Osteoblast (primary cell): ENCODE measurements around the gene MSMO1. TPM values are rescaled to one million over a fixed set of nuclear protein-coding genes. Genes with fewer than 3 reads are reported as not detected.
"Not testable (repeated sequence)": the region's sequence is repeated elsewhere in the genome, so short reads cannot be mapped to it uniquely, and the experiment has no call there.

Source experiments
- DNase-seq: peaks from one replicate; pipeline ENCODE4 v3.0.0; 2011; ENCODE audit warnings: low spot score, mixed read lengths; ENCODE audit not compliant: insufficient read length; ENCODE audit errors: missing footprints
- H2AFZ ChIP-seq: 2 replicates; pipeline ENCODE4 v1.6.0; 2011; ENCODE audit warnings: mild to moderate bottlenecking, low read length
- H3K27ac ChIP-seq: 2 replicates; pipeline ENCODE4 v1.5.1; 2011; ENCODE audit warnings: mild to moderate bottlenecking, low read depth, low read length, moderate library complexity
- H3K27me3 ChIP-seq: 2 replicates; pipeline ENCODE4 v1.6.0; 2012; ENCODE audit warnings: mild to moderate bottlenecking, control low read depth, inconsistent platforms, low read length, moderate library complexity; ENCODE audit not compliant: insufficient read depth
- H3K36me3 ChIP-seq: 2 replicates; pipeline ENCODE4 v1.5.1; 2011; ENCODE audit warnings: mild to moderate bottlenecking, low read length, control low read depth, moderate library complexity; ENCODE audit not compliant: insufficient read depth
- H3K4me1 ChIP-seq: 2 replicates; pipeline ENCODE4 v1.5.1; 2011; ENCODE audit warnings: mild to moderate bottlenecking, low read length, control low read depth, moderate library complexity; ENCODE audit not compliant: insufficient read depth
- H3K4me2 ChIP-seq: 2 replicates; pipeline ENCODE4 v1.6.0; 2011; ENCODE audit warnings: mild to moderate bottlenecking, low read length; ENCODE audit not compliant: insufficient read depth
- H3K4me3 ChIP-seq: fragments of 200-600 bp; sonication (generic); 3 replicates; pipeline ENCODE4 v1.5.1; 2012; ENCODE audit warnings: mild to moderate bottlenecking, low read length, inconsistent platforms; ENCODE audit not compliant: insufficient read depth
- H3K79me2 ChIP-seq: 2 replicates; pipeline ENCODE4 v1.6.0; 2012; ENCODE audit warnings: mild to moderate bottlenecking, low read length, control low read depth, inconsistent platforms; ENCODE audit not compliant: insufficient read depth
- H3K9me3 ChIP-seq: 2 replicates; pipeline ENCODE4 v1.5.1; 2011; ENCODE audit warnings: low read depth, low read length, control low read depth
- H4K20me1 ChIP-seq: 2 replicates; pipeline ENCODE4 v1.6.0; 2012; ENCODE audit warnings: mild to moderate bottlenecking, low read length, control low read depth; ENCODE audit not compliant: insufficient read depth
- CTCF ChIP-seq: IDR thresholded peaks from 2 replicates; pipeline ENCODE4 v1.5.1; 2011; ENCODE audit warnings: mild to moderate bottlenecking, low read depth, low read length, moderate library complexity; ENCODE audit errors: extremely low read depth
- total RNA-seq: library from RNA; depleted of rRNA; stranded (reverse); fragments of >200 nt; gene quantifications from 2 replicates; pipeline ENCODE4 v1.2.3, GENCODE V29; 2012

The MSMO1 gene
- 238 and 290 TPM in 2 replicates for total RNA-seq

GRCh38 chr4:165327211-165328100 is at the start of gene MSMO1:
Gene MSMO1 (plus strand): TSS chr4:165327669. CDS start chr4:165333371, 5,702 bp downstream.
- Histone ChIP-seq H3K79me2 (peaks cover 50% of the 10 kb centered on the region), H3K9me3 (no peaks in the 10 kb centered on the region), H3K4me2 (peak within 1 kb of the TSS; percentile 95), H2AFZ (peak within 1 kb of the TSS; percentile 92), H3K27me3 (no peaks in the 10 kb centered on the region), H3K4me1 (peaks cover 25% of the 10 kb centered on the region), H3K36me3 (no peaks in the 10 kb centered on the region), H4K20me1 (peaks cover 5% of the 10 kb centered on the region), H3K4me3 (peak within 1 kb of the TSS; percentile 96), H3K27ac (peak within 1 kb of the TSS; percentile 93)
- peak; percentile 97 for DNase-seq
- TF ChIP-seq CTCF, result no peak

- H3K27me3 ChIP-seq, DNase-seq: not testable (repeated sequence)
Measured at GRCh38 chr4:165279531-165279930, 47.9 kb upstream of the MSMO1 start.

GRCh38 chr4:165284697-165285096 is 42.8 kb upstream of the MSMO1 start:
- H3K27ac ChIP-seq, H3K79me2 ChIP-seq, H3K4me3 ChIP-seq, H2AFZ ChIP-seq, H3K27me3 ChIP-seq, H3K9me3 ChIP-seq, H4K20me1 ChIP-seq, H3K36me3 ChIP-seq, H3K4me2 ChIP-seq, DNase-seq: not testable (repeated sequence)
- peaks cover 13% of the 10 kb centered on the region for H3K4me1 ChIP-seq

More at GRCh38 chr4:165279531-165279930, 47.9 kb upstream of the MSMO1 start:
- H2AFZ ChIP-seq, H4K20me1 ChIP-seq, H3K36me3 ChIP-seq, H3K4me3 ChIP-seq, H3K79me2 ChIP-seq, H3K9me3 ChIP-seq, H3K4me2 ChIP-seq, H3K4me1 ChIP-seq, H3K27ac ChIP-seq: not testable (repeated sequence)

GRCh38 chr4:165286619-165287340 is 40.7 kb upstream of the MSMO1 start:
- H3K27me3 ChIP-seq, H3K36me3 ChIP-seq, H3K79me2 ChIP-seq, DNase-seq, H4K20me1 ChIP-seq, H3K9me3 ChIP-seq, H3K27ac ChIP-seq, H3K4me2 ChIP-seq, H2AFZ ChIP-seq, H3K4me3 ChIP-seq: not testable (repeated sequence)
- H3K4me1 ChIP-seq, result peaks cover 13% of the 10 kb centered on the region

- Histone ChIP-seq H3K9me3 (no peaks in the 10 kb centered on the region), H3K36me3 (no peaks in the 10 kb centered on the region), H3K27me3 (no peaks in the 10 kb centered on the region), H3K79me2 (no peaks in the 10 kb centered on the region), H3K4me3 (no peak overlapping the region), H3K4me2 (peak overlapping the region; percentile 19), H2AFZ (no peak overlapping the region), H3K4me1 (peaks cover 13% of the 10 kb centered on the region), H3K27ac (no peak overlapping the region), H4K20me1 (no peaks in the 10 kb centered on the region)
- no peak for TF ChIP-seq CTCF
- DNase-seq, result no peak
Measured at GRCh38 chr4:165288226-165288625, 39.2 kb upstream of the MSMO1 start.
